ENCODE measurements around the gene TMC8. TPM values are rescaled to one million over a fixed set of nuclear protein-coding genes. Genes with fewer than 3 reads are reported as not detected.
A peak's percentile ranks its signal among the peaks of the same experiment; 100 is the strongest.

Gene TMC8
- total RNA-seq, 2 experiments from 2014 or later = 133 to 136 TPM

- Mint-ChIP-seq H3K27ac (no peak overlapping the region), H3K9me3 (no peaks in the 10 kb centered on the region), H3K27me3 (no peaks in the 10 kb centered on the region), H3K4me1 (peaks cover 21% of the 10 kb centered on the region), H3K4me3 (no peak overlapping the region), H3K36me3 (peaks cover 48% of the 10 kb centered on the region)
- no peak for DNase-seq
Observed at GRCh38 chr17:78180508-78180907, 49.9 kb downstream of the TMC8 start.

DNA sequence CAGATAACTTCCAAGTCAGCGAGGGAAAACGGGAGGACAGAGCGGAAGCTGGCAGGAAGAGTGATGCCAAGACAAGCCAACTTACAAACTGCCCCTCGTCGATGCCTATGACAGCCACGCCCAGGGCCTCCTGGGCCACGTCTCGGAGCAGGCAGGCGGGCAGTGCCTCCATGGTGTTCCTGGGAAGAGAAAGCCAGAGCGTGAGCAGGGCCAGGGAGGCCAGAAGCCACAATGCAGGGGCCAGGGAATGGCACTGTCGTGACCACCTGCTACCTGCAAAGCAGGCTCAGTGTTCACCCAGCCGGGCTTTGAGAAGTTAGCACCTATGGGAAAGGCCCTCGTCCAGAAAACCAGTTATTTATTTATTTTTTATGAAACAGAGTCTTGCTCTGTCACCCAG lies 51.9 kb downstream of the TMC8 start:
- DNase-seq = no peak
- H3K4me3 Mint-ChIP-seq = no peak overlapping the region
- peaks cover 15% of the 10 kb centered on the region for H3K4me1 Mint-ChIP-seq
- H3K27ac Mint-ChIP-seq = no peak overlapping the region
- peaks cover 50% of the 10 kb centered on the region for H3K36me3 Mint-ChIP-seq
- no peaks in the 10 kb centered on the region for H3K9me3 Mint-ChIP-seq
- H3K27me3 Mint-ChIP-seq = no peaks in the 10 kb centered on the region

- no peak for DNase-seq
- peak overlapping the region; percentile 40 for H3K4me3 Mint-ChIP-seq
- no peak overlapping the region for H3K27ac Mint-ChIP-seq
- no peaks in the 10 kb centered on the region for H3K9me3 Mint-ChIP-seq
- peaks cover 47% of the 10 kb centered on the region for H3K36me3 Mint-ChIP-seq
- H3K27me3 Mint-ChIP-seq = no peaks in the 10 kb centered on the region
- peaks cover 18% of the 10 kb centered on the region for H3K4me1 Mint-ChIP-seq
Observed at GRCh38 chr17:78183916-78184315, 53.3 kb downstream of the TMC8 start.

DNA sequence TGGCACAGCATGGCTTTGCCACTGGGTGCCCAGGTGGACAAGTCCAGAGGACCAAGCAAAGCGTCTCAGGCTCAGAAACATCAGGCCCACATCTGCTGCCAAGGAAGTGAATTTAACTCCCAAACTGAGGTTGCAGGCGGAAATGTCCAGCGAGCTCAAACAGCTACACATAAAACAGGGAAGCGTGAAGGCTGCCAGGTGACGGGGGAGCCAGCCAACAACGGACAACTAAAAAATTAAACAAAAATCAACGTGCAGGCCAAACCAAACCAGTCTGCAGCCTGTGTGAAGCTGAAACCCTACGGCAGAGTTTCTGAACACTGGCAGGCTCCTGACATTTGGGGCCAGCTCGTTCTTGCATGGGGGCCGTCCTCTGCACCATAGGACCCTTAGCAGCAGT lies 53.8 kb downstream of the TMC8 start:
- H3K27ac Mint-ChIP-seq = no peak overlapping the region
- no peaks in the 10 kb centered on the region for H3K9me3 Mint-ChIP-seq
- H3K4me3 Mint-ChIP-seq = peak overlapping the region; percentile 40
- no peak for DNase-seq
- peaks cover 18% of the 10 kb centered on the region for H3K4me1 Mint-ChIP-seq
- H3K36me3 Mint-ChIP-seq = peaks cover 44% of the 10 kb centered on the region
- H3K27me3 Mint-ChIP-seq = no peaks in the 10 kb centered on the region

GRCh38 chr17:78184868-78185267 lies 54.3 kb downstream of the TMC8 start:
- Mint-ChIP-seq H3K4me1 (peaks cover 18% of the 10 kb centered on the region), H3K4me3 (peak overlapping the region; percentile 88), H3K27ac (no peak overlapping the region), H3K27me3 (no peaks in the 10 kb centered on the region), H3K36me3 (peaks cover 40% of the 10 kb centered on the region), H3K9me3 (no peaks in the 10 kb centered on the region)
- DNase-seq = no peak

DNA sequence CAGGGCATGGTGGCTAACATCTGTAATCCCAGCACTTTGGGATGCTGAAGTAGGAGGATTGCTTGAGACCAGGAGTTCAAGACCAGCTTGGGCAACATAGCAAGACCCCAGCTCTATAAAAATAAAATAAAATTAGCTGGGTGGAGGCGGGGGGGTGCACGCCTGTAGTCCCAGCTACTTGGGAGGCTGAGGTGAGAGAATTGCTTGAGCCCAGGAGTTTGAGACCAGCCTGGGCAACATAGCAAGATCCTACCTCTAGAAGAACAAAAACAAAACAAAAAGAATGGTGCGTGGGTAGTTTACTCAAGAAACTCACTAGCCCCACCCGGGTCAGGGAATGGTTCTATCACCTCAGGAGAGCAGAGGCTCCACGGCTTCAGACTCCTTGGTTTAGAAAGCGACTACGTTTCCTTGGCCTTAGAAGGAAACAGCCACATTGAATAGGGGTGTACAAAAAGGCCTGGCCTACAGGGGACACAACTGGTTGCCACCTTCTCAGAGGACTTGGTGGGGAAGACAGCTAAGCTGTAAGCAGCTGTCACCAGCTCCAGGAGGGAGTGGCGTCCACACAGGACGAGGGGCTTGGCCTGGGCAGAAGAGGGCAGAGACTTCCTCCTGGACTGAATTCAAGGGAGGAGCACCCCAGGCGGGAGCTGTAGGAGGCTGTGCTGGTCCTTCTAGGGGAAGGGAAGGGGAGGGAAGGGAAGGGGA lies 55.6 kb downstream of the TMC8 start:
- Mint-ChIP-seq H3K27ac (peak overlapping the region; percentile 81), H3K27me3 (no peaks in the 10 kb centered on the region), H3K4me3 (peak overlapping the region; percentile 88), H3K9me3 (no peaks in the 10 kb centered on the region), H3K4me1 (peaks cover 13% of the 10 kb centered on the region), H3K36me3 (peaks cover 43% of the 10 kb centered on the region)
- no peak for DNase-seq

- no peaks in the 10 kb centered on the region for H3K9me3 Mint-ChIP-seq
- peak within 1 kb of the TSS; percentile 88 for H3K4me3 Mint-ChIP-seq
- no peaks in the 10 kb centered on the region for H3K27me3 Mint-ChIP-seq
- H3K4me1 Mint-ChIP-seq = peaks cover 13% of the 10 kb centered on the region
- peak within 1 kb of the TSS; percentile 81 for H3K27ac Mint-ChIP-seq
- DNase-seq = peak; percentile 98
- H3K36me3 Mint-ChIP-seq = peaks cover 39% of the 10 kb centered on the region
Observed at GRCh38 chr17:78186692-78187595, 56.4 kb downstream of the TMC8 start, which contains the start of the genes AFMID and TK1. AFMID (plus strand) TSS chr17:78187362; CDS start chr17:78187371, 9 bp downstream. TK1 (minus strand) TSS chr17:78187052; CDS start chr17:78186994, 58 bp downstream.

Other genes starting within 250 kb of the TMC8 start
- gene TNRC6C, start 172.1 kb upstream of the TMC8 start, total RNA-seq = 10 to 100 TPM; 16.2 to 19.2 TPM
- gene TMC6, start 2.0 kb upstream of the TMC8 start, total RNA-seq = 100 to 1,000 TPM; 119 to 125 TPM
- gene C17orf99, start 15.6 kb downstream of the TMC8 start, total RNA-seq = not detected
- 100 to 1,000 TPM; 126 to 127 TPM for gene SYNGR2, start 37.8 kb downstream of the TMC8 start, total RNA-seq
- 100 to 1,000 TPM; 144 to 150 TPM for gene TK1, start 56.3 kb downstream of the TMC8 start, total RNA-seq
- 10 to 100 TPM; 32.7 to 36.2 TPM for gene AFMID, start 56.6 kb downstream of the TMC8 start, total RNA-seq
- gene BIRC5, start 83.5 kb downstream of the TMC8 start, total RNA-seq = 100 to 1,000 TPM in 1 of 2 experiments, 10 to 100 TPM in 1; 92.4 to 102 TPM
- not detected for gene TMEM235, start 100.9 kb downstream of the TMC8 start, total RNA-seq
- 10 to 100 TPM; 16.6 to 17.9 TPM for gene SOCS3, start 229.3 kb downstream of the TMC8 start, total RNA-seq
- 10 to 100 TPM; 39.1 to 43.7 TPM for gene PGS1, start 247.9 kb downstream of the TMC8 start, total RNA-seq